Endothelial cell (in vitro differentiated cells): ENCODE measurements around the gene UNKL. TPM values are rescaled to one million over a fixed set of nuclear protein-coding genes. Genes with fewer than 3 reads are reported as not detected.
A peak's percentile ranks its signal among the peaks of the same experiment; 100 is the strongest.

Experiments
- DNase-seq: peaks from one replicate; pipeline ENCODE4 v3.0.0; 2021; ENCODE audit warnings: low spot score
- H3K27ac Mint-ChIP-seq: one replicate; pipeline ENCODE4 v1.8.0; 2021; ENCODE audit warnings: mixed read lengths, inconsistent platforms; ENCODE audit not compliant: unreplicated experiment
- H3K27me3 Mint-ChIP-seq: one replicate; pipeline ENCODE4 v1.8.0; 2021; ENCODE audit warnings: mild to moderate bottlenecking, moderate library complexity, mixed read lengths, inconsistent platforms; ENCODE audit not compliant: unreplicated experiment
- H3K36me3 Mint-ChIP-seq: one replicate; pipeline ENCODE4 v1.8.0; 2021; ENCODE audit warnings: mild to moderate bottlenecking, low read depth, mixed read lengths, inconsistent platforms; ENCODE audit not compliant: unreplicated experiment
- H3K4me1 Mint-ChIP-seq: one replicate; pipeline ENCODE4 v1.8.0; 2021; ENCODE audit warnings: mild to moderate bottlenecking, mixed read lengths, inconsistent platforms; ENCODE audit not compliant: unreplicated experiment
- H3K4me3 Mint-ChIP-seq: one replicate; pipeline ENCODE4 v1.8.0; 2021; ENCODE audit warnings: mild to moderate bottlenecking, mixed read lengths, inconsistent platforms; ENCODE audit not compliant: unreplicated experiment
- H3K9me3 Mint-ChIP-seq: one replicate; pipeline ENCODE4 v1.8.0; 2021; ENCODE audit warnings: mixed read lengths, inconsistent platforms; ENCODE audit not compliant: unreplicated experiment
- total RNA-seq: library from RNA; stranded (reverse); fragmentation: NEBNext Ultra II Directional; extraction: Animal tissue kit (Norgen Biotek cat#: 25700); gene quantifications from one replicate; pipeline ENCODE4 v1.2.1, GENCODE V29; 2021; ENCODE audit not compliant: unreplicated experiment
- TF ChIP-seq, protein P1 (sequence below): fragments of 200-600 bp; sonication (generic); IDR thresholded peaks from one replicate; pipeline ENCODE4 v1.5.0; 2021; ENCODE audit warnings: antibody characterized with exemption; ENCODE audit not compliant: unreplicated experiment

UNKL gene
- total RNA-seq, 1 donor from 2014 or later: 30.3 TPM

GRCh38 chr16:1349951-1350350 is 64.6 kb downstream of the UNKL start:
- TF ChIP-seq, protein P1, sequence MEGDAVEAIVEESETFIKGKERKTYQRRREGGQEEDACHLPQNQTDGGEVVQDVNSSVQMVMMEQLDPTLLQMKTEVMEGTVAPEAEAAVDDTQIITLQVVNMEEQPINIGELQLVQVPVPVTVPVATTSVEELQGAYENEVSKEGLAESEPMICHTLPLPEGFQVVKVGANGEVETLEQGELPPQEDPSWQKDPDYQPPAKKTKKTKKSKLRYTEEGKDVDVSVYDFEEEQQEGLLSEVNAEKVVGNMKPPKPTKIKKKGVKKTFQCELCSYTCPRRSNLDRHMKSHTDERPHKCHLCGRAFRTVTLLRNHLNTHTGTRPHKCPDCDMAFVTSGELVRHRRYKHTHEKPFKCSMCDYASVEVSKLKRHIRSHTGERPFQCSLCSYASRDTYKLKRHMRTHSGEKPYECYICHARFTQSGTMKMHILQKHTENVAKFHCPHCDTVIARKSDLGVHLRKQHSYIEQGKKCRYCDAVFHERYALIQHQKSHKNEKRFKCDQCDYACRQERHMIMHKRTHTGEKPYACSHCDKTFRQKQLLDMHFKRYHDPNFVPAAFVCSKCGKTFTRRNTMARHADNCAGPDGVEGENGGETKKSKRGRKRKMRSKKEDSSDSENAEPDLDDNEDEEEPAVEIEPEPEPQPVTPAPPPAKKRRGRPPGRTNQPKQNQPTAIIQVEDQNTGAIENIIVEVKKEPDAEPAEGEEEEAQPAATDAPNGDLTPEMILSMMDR: no peak
- peak overlapping the region; percentile 91 for H3K4me3 Mint-ChIP-seq
- DNase-seq: no peak
- no peaks in the 10 kb centered on the region for H3K9me3 Mint-ChIP-seq
- H3K4me1 Mint-ChIP-seq: peaks cover 24% of the 10 kb centered on the region
- H3K27me3 Mint-ChIP-seq: peaks cover 30% of the 10 kb centered on the region
- H3K36me3 Mint-ChIP-seq: peaks cover 14% of the 10 kb centered on the region
- H3K27ac Mint-ChIP-seq: no peak overlapping the region

DNA sequence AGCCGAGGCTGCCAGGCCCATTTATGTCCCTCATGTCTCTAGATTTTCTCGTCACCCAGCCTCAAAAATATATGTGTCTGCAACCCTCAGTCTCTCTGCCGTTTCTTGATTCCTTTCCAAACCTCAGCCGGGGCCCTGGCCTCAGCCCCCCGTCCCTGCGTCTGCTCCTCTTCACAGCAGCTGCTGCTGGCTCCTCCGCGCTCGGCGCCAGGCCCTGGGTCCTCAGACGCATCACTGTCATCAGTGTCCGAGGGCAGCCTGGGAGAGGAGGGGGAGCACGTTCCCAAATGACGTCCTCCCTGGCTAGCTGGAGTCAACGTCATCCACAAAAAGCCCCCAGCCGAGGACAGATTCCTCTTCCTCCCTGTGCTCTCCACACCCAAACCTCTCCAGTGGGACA is 65.2 kb downstream of the UNKL start:
- Mint-ChIP-seq H3K9me3 (no peaks in the 10 kb centered on the region), H3K36me3 (peaks cover 13% of the 10 kb centered on the region), H3K27me3 (peaks cover 31% of the 10 kb centered on the region), H3K4me3 (no peak overlapping the region), H3K27ac (no peak overlapping the region), H3K4me1 (peaks cover 24% of the 10 kb centered on the region)
- TF ChIP-seq, protein P1: no peak
- no peak for DNase-seq

DNA sequence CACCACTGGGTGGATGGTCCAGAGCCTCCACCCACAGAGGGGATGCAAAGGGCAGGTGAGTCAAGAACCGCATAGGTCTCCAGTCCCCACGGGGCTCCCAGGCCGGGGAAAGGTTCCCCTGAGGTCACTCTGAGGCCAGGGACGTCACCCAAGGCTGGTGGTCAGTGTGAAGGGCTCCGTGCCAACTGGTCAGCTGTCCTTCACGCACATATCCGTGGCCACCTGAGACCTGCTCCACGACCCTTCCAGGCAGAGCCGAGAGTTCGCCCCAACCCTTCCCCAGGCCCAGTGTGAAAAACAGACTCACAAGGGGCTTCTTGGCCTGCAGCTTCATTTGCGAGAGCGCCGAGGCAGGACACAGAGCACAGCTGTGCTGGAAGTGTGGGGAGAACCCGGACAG is 65.6 kb downstream of the UNKL start:
- TF ChIP-seq, protein P1: no peak
- Mint-ChIP-seq H3K4me3 (no peak overlapping the region), H3K27ac (no peak overlapping the region)

GRCh38 chr16:1348441-1348840 is 66.1 kb downstream of the UNKL start:
- H3K4me3 Mint-ChIP-seq: no peak overlapping the region
- peaks cover 31% of the 10 kb centered on the region for H3K27me3 Mint-ChIP-seq
- peaks cover 13% of the 10 kb centered on the region for H3K36me3 Mint-ChIP-seq
- TF ChIP-seq, protein P1: no peak
- H3K27ac Mint-ChIP-seq: no peak overlapping the region
- DNase-seq: no peak
- peaks cover 23% of the 10 kb centered on the region for H3K4me1 Mint-ChIP-seq
- H3K9me3 Mint-ChIP-seq: no peaks in the 10 kb centered on the region

More for the DNA sequence above, 65.6 kb downstream of the UNKL start:
- Mint-ChIP-seq H3K4me1 (peaks cover 24% of the 10 kb centered on the region), H3K9me3 (no peaks in the 10 kb centered on the region), H3K36me3 (peaks cover 13% of the 10 kb centered on the region), H3K27me3 (peaks cover 30% of the 10 kb centered on the region)
- no peak for DNase-seq

DNA sequence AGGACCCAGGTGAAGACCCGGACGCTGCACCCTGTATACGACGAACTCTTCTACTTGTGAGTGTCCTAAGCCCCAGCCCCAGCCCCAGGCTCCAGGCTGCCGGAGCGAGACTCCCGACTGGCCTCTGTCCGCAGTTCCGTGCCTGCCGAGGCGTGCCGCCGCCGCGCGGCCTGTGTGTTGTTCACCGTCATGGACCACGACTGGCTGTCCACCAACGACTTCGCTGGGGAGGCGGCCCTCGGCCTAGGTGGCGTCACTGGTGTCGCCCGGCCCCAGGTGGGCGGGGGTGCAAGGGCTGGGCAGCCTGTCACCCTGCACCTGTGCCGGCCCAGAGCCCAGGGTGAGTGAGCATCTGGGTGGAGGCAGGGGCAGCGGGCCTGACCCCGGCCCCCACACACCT is 66.5 kb downstream of the UNKL start:
- TF ChIP-seq, protein P1: no peak
- H3K4me3 Mint-ChIP-seq: no peak overlapping the region

More for the DNA sequence above, 66.5 kb downstream of the UNKL start:
- Mint-ChIP-seq H3K4me1 (peaks cover 24% of the 10 kb centered on the region), H3K27ac (no peak overlapping the region), H3K9me3 (no peaks in the 10 kb centered on the region), H3K27me3 (peaks cover 31% of the 10 kb centered on the region), H3K36me3 (peaks cover 13% of the 10 kb centered on the region)
- DNase-seq: no peak
